ENCODE measurements around the gene SLC4A8.
"Not testable (repeated sequence)": the region's sequence is repeated elsewhere in the genome, so short reads cannot be mapped to it uniquely, and the experiment has no call there.

SLC4A8 gene

GRCh38 chr12:51430196-51430895 lies 5.7 kb downstream of the SLC4A8 start:
- no peak for DNase-seq

- DNase-seq, result no peak
These were observed 8.3 kb downstream of the SLC4A8 start for GRCh38 chr12:51432921-51433320.

- peak; percentile 18 for DNase-seq
These were observed 9.7 kb downstream of the SLC4A8 start for GRCh38 chr12:51434305-51434704.

GRCh38 chr12:51437431-51437830 lies 12.8 kb downstream of the SLC4A8 start:
- no peak for DNase-seq

GRCh38 chr12:51439330-51439729 lies 14.7 kb downstream of the SLC4A8 start:
- DNase-seq, result no peak

GRCh38 chr12:51441583-51441982 lies 17.0 kb downstream of the SLC4A8 start:
- DNase-seq, result peak; percentile 3

GRCh38 chr12:51442324-51442723 lies 17.7 kb downstream of the SLC4A8 start:
- peak; percentile 22 for DNase-seq

- DNase-seq, result no peak
These were observed 18.9 kb downstream of the SLC4A8 start for GRCh38 chr12:51443573-51443972.

- DNase-seq, result no peak
These were observed 24.1 kb downstream of the SLC4A8 start for GRCh38 chr12:51448618-51449256.

GRCh38 chr12:51449580-51450246 lies 25.1 kb downstream of the SLC4A8 start:
- DNase-seq, result no peak

- DNase-seq, result no peak
These were observed 25.7 kb downstream of the SLC4A8 start for GRCh38 chr12:51450333-51450732.

- no peak for DNase-seq
These were observed 26.2 kb downstream of the SLC4A8 start for GRCh38 chr12:51450806-51451205.

- not testable (repeated sequence) for DNase-seq
These were observed 29.4 kb downstream of the SLC4A8 start for GRCh38 chr12:51454016-51454415.

GRCh38 chr12:51455050-51455449 lies 30.4 kb downstream of the SLC4A8 start:
- not testable (repeated sequence) for DNase-seq

GRCh38 chr12:51458635-51459034 lies 34.0 kb downstream of the SLC4A8 start:
- no peak for DNase-seq

GRCh38 chr12:51460519-51460918 lies 35.9 kb downstream of the SLC4A8 start:
- no peak for DNase-seq

- DNase-seq, result no peak
These were observed 40.9 kb downstream of the SLC4A8 start for GRCh38 chr12:51465491-51465890.

GRCh38 chr12:51470116-51470515 lies 45.5 kb downstream of the SLC4A8 start:
- DNase-seq, result no peak

GRCh38 chr12:51471111-51471864 lies 46.7 kb downstream of the SLC4A8 start:
- no peak for DNase-seq

- no peak for DNase-seq
These were observed 48.4 kb downstream of the SLC4A8 start for GRCh38 chr12:51472984-51473383.

- no peak for DNase-seq
These were observed 49.3 kb downstream of the SLC4A8 start for GRCh38 chr12:51473947-51474346.

GRCh38 chr12:51475543-51475942 lies 50.9 kb downstream of the SLC4A8 start:
- DNase-seq, result no peak

GRCh38 chr12:51480978-51481377 lies 56.3 kb downstream of the SLC4A8 start:
- DNase-seq, result no peak

Measured in fibroblast of skin of scalp (primary cell).